Gastrocnemius medialis (tissue), 4 donors: Measurements from ENCODE around the gene ZIM2. TPM values are rescaled to one million over a fixed set of nuclear protein-coding genes. Genes with fewer than 3 reads are reported as not detected.
A peak's percentile ranks its signal among the peaks of the same experiment; 100 is the strongest.

ENCODE experiments used
- ATAC-seq, 2 donors: fragments of 150-250 bp; one replicate each; pipeline ENCODE4 v1.9.1; 2016
- DNase-seq, 2 donors: peaks; one replicate each; pipeline ENCODE4 v3.0.0-alpha.2; 2019
- H3K27ac ChIP-seq, 4 donors: fragments of 200-600 bp; sonication (generic); 1 replicate in 1 of 4; 2 replicates in 3 of 4; pipeline ENCODE4 v1.5.1; 2016 to 2018; ENCODE audit warnings: mild to moderate bottlenecking in 2 of 4, moderate library complexity in 1 of 4
- H3K27me3 ChIP-seq, 3 donors: fragments of 200-600 bp; sonication (generic) in 2 of 3; 1 replicate in 1 of 3; 2 replicates in 2 of 3; pipeline versions ENCODE4 v1.5.1 to v1.6.0; 2016 to 2019; ENCODE audit warnings: mild to moderate bottlenecking in 1 of 3, moderate library complexity in 1 of 3
- H3K36me3 ChIP-seq, 2 donors: fragments of 200-600 bp; sonication (generic) in 1 of 2; one replicate each; pipeline ENCODE4 v1.5.1; 2017 to 2018
- H3K4me1 ChIP-seq, 2 donors: fragments of 200-600 bp; sonication (generic) in 1 of 2; one replicate each; pipeline ENCODE4 v1.5.1; 2016 to 2017; ENCODE audit warnings: mild to moderate bottlenecking in 2 of 2
- H3K4me3 ChIP-seq, 4 donors: fragments of 200-600 bp; sonication (generic) in 3 of 4; 1 replicate in 1 of 4; 2 replicates in 3 of 4; pipeline ENCODE4 v1.5.1; 2016 to 2019; ENCODE audit warnings: mild to moderate bottlenecking in 2 of 4
- H3K9me3 ChIP-seq, 3 donors: fragments of 200-600 bp; sonication (generic) in 2 of 3; 1 replicate in 1 of 3; 2 replicates in 2 of 3; pipeline ENCODE4 v1.5.1; 2016 to 2019
- POLR2A ChIP-seq, 2 donors: fragments of 450-650 bp; IDR thresholded peaks; one replicate each; pipeline ENCODE4 v1.6.1; 2017; ENCODE audit warnings: antibody characterized with exemption in 2 of 2, mild to moderate bottlenecking in 2 of 2, moderate library complexity in 2 of 2
- in situ Hi-C, 4 donors: fragments of 200-750 bp; cut with MboI; loops; one replicate each; pipeline versions ENCODE4 v1.15.0 to v1.8.0; 2017; ENCODE audit warnings: low sequenced_read_pairs in 4 of 4
- intact Hi-C: fragments of 100-400 bp; cut with DNase I; formaldehyde crosslinking; loops from one replicate; pipeline ENCODE4 v1.15.1; 2023; ENCODE audit warnings: low total_unique reads
- total RNA-seq, 4 donors: library from RNA; depleted of rRNA; stranded (reverse); fragments of >200 nt; gene quantifications; one replicate each; pipeline versions ENCODE4 v1.1.0 to v1.2.3, GENCODE V29; 2016
- TF ChIP-seq, protein P1 (sequence below), 5 experiments: fragments of 450-650 bp in 3 of 5; fragments of 200-600 bp in 2 of 5; sonication (generic) in 2 of 5; IDR thresholded peaks in 4 of 5; conservative IDR thresholded peaks in 1 of 5; 1 replicate in 4 of 5; 2 replicates in 1 of 5; pipeline ENCODE4 v1.5.1; 2016 to 2019; ENCODE audit warnings: antibody characterized with exemption in 5 of 5, mild to moderate bottlenecking in 3 of 5, moderate library complexity in 3 of 5

Gene ZIM2
- total RNA-seq, 4 donors from 2014 or later, result 3.2 TPM; not detected in 3

DNA sequence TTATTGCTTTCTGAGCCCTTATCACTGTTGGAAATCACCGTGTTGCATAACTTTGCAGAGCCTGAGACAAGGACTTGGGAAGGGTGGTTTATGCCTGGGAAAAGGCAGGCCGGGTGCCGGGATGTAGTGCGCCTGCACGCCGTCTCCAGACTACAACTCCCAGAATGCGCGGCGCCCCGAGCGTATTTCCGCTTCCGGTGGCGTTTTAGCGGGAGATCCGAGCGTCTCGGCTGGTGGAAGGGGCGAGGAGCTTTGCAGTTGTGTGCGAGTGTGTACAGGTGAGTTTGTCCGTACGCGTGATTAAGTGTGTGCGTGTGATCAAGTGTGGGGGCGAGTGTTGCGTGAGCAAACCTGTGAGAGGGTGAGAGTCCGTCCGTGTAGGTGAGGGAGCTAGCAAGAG lies 75.4 kb downstream of the ZIM2 start:
- H3K27me3 ChIP-seq, result no peaks in the 10 kb centered on the region
- in situ Hi-C loops (no loop called here), intact Hi-C loops (no loop called here)
- H3K4me1 ChIP-seq, result no peaks in the 10 kb centered on the region
- ATAC-seq (no peak), DNase-seq (no peak)
- TF ChIP-seq, protein P1, sequence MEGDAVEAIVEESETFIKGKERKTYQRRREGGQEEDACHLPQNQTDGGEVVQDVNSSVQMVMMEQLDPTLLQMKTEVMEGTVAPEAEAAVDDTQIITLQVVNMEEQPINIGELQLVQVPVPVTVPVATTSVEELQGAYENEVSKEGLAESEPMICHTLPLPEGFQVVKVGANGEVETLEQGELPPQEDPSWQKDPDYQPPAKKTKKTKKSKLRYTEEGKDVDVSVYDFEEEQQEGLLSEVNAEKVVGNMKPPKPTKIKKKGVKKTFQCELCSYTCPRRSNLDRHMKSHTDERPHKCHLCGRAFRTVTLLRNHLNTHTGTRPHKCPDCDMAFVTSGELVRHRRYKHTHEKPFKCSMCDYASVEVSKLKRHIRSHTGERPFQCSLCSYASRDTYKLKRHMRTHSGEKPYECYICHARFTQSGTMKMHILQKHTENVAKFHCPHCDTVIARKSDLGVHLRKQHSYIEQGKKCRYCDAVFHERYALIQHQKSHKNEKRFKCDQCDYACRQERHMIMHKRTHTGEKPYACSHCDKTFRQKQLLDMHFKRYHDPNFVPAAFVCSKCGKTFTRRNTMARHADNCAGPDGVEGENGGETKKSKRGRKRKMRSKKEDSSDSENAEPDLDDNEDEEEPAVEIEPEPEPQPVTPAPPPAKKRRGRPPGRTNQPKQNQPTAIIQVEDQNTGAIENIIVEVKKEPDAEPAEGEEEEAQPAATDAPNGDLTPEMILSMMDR (IDR thresholded peaks at IDR 0.05 in 4 of 5, conservative IDR thresholded peaks at IDR 0.05 in 1 of 5), result no peak
- TF ChIP-seq POLR2A (IDR thresholded peaks at IDR 0.05), result no peak
- H3K27ac ChIP-seq, result no peak overlapping the region
- H3K4me3 ChIP-seq, result peak overlapping the region; percentile 21 to 53 (median 42)
- H3K36me3 ChIP-seq, result no peaks in the 10 kb centered on the region
- no peaks in the 10 kb centered on the region for H3K9me3 ChIP-seq

DNA sequence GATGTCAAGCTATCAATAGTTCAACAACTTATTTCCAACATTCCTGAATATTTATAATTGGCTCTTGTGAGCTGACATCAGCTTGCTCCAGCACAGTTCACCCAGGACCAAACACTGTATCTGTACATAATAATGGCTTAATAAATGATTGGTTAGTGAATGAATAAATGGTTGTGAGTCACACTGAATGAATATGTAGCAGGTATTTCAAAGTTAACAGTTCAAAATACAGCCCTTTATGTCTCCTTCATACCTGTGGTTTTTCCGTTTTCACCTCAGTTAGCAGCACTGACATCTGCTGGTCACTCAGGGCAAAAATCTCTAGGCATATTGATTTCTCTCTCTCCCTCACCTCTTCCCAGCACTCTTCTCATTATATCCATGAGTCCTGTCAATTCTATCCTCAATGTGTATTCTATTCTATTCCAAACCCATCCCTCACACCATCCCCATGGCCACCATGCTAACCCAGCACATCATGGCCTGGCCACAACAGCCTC lies 76.3 kb downstream of the ZIM2 start:
- no peak overlapping the region for H3K27ac ChIP-seq
- intact Hi-C loops, result no loop called here
- ATAC-seq, result no peak
- H3K27me3 ChIP-seq, result no peaks in the 10 kb centered on the region
- H3K4me3 ChIP-seq, result no peak overlapping the region
- in situ Hi-C loops, result no loop called here
- no peak for DNase-seq
- H3K36me3 ChIP-seq, result no peaks in the 10 kb centered on the region
- H3K9me3 ChIP-seq, result no peaks in the 10 kb centered on the region
- no peaks in the 10 kb centered on the region for H3K4me1 ChIP-seq
- TF ChIP-seq POLR2A (IDR thresholded peaks at IDR 0.05), result no peak
- TF ChIP-seq, protein P1 (IDR thresholded peaks at IDR 0.05 in 4 of 5, conservative IDR thresholded peaks at IDR 0.05 in 1 of 5), result no peak

DNA sequence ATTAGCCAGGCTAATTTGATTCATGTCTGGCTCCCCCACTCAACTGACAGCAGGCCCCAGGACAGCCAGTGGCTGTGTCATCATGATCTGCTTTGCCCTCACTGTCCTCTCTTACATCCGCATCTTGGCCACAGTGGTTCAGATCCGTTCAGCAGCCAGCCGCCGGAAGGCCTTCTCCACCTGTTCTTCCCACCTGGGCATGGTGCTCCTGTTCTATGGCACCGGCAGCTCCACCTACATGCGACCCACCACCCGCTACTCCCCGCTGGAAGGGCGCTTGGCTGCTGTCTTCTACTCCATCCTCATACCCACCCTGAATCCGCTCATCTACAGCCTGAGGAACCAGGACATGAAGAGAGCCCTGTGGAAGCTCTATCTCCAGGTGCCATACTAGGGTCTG lies 79.7 kb downstream of the ZIM2 start:
- in situ Hi-C loops, result no loop called here
- Histone ChIP-seq H3K9me3 (no peaks in the 10 kb centered on the region), H3K4me1 (no peaks in the 10 kb centered on the region), H3K27me3 (no peaks in the 10 kb centered on the region), H3K27ac (no peak overlapping the region), H3K36me3 (no peaks in the 10 kb centered on the region), H3K4me3 (no peak overlapping the region)
- TF ChIP-seq, protein P1 (IDR thresholded peaks at IDR 0.05 in 4 of 5, conservative IDR thresholded peaks at IDR 0.05 in 1 of 5), result no peak
- no peak for TF ChIP-seq POLR2A (IDR thresholded peaks at IDR 0.05)
- intact Hi-C loops, result no loop called here
- DNase-seq (no peak), ATAC-seq (no peak)

DNA sequence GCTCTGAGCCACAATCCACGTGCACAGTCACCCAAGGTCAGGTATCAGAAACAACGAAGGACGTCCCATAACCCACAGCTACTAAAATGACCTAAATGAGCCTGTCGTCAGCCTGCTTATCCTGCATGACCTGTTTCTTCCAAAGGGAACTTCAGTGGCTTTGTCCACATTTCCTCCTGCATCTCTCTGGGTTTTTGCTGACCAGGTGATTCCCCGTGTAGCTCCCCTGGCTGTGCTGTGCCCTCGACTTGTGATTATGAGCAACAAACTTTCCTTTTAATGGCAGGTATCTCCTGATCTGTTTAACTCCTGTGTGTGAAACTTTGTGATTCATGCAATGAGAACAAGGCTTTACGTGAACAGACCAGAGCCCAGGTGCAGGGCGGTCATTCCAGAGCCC lies 81.0 kb downstream of the ZIM2 start:
- DNase-seq (no peak), ATAC-seq (no peak)
- Histone ChIP-seq H3K27ac (no peak overlapping the region), H3K4me3 (no peak overlapping the region), H3K27me3 (no peaks in the 10 kb centered on the region), H3K36me3 (no peaks in the 10 kb centered on the region), H3K9me3 (peaks cover 0 to 4% (median 0%) of the 10 kb centered on the region in 3 donors), H3K4me1 (no peaks in the 10 kb centered on the region)
- TF ChIP-seq POLR2A (IDR thresholded peaks at IDR 0.05), result no peak
- TF ChIP-seq, protein P1 (IDR thresholded peaks at IDR 0.05 in 4 of 5, conservative IDR thresholded peaks at IDR 0.05 in 1 of 5), result no peak
- intact Hi-C loops, result no loop called here
- in situ Hi-C loops, result no loop called here

DNA sequence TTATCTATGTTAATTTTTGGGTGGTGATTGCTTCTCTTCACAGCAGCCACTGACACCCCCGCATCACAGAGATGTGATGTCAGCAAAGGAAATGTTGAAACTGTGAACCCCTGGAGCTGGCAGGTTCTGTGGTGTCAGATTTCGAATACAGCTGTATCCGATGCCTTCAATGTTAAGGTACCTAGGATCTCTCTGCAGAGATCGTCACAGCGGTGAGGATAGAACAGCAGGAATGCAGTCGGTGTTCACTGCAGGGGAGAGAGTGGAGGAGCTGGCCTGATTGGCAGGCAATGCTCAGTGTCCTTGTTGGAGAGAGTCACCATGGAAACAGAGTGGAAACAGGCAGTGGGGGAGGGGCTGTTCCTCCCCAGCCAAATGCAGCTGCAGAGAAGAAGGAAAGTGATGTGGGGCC lies 89.4 kb downstream of the ZIM2 start:
- DNase-seq, result no peak
- ATAC-seq, result no peak
- Histone ChIP-seq H3K27me3 (no peaks in the 10 kb centered on the region), H3K4me3 (no peak overlapping the region), H3K4me1 (no peaks in the 10 kb centered on the region), H3K36me3 (no peaks in the 10 kb centered on the region), H3K9me3 (peaks cover 0 to 4% (median 0%) of the 10 kb centered on the region in 3 donors), H3K27ac (no peak overlapping the region)
- intact Hi-C loops, result no loop called here
- TF ChIP-seq, protein P1 (IDR thresholded peaks at IDR 0.05 in 4 of 5, conservative IDR thresholded peaks at IDR 0.05 in 1 of 5), result no peak
- TF ChIP-seq POLR2A (IDR thresholded peaks at IDR 0.05), result no peak
- in situ Hi-C loops, result no loop called here
